ENCODE data around the gene FAM227B.

GRCh38 chr15:49423901-49424550 lies 196.6 kb downstream of the FAM227B start:
- TF ChIP-seq CTCF (IDR thresholded peaks at IDR 0.05): no peak
- no peak for TF ChIP-seq POLR2A (IDR thresholded peaks at IDR 0.05)
- no peak for TF ChIP-seq POLR2AphosphoS5 (IDR thresholded peaks at IDR 0.05)
